T-helper 17 cell (primary cell): ENCODE data around the gene GPRASP3. TPM values are rescaled to one million over a fixed set of nuclear protein-coding genes. Genes with fewer than 3 reads are reported as not detected.

Source experiments
- total RNA-seq, 4 donors: library from RNA in 2 of 4; stranded (reverse) in 2 of 4; gene quantifications; one replicate each; pipeline ENCODE4 v1.2.3 and lab custom pipeline; 2022 to 2026

The GPRASP3 gene
- total RNA-seq, 2 donors from 2014 or later = 1.9 to 3.4 TPM

Other genes starting within 250 kb of the GPRASP3 start
- gene TCP11X2, start 248.9 kb upstream of the GPRASP3 start, total RNA-seq = under 1 TPM in 1 of 2 donors, not detected in 1; 0.40 TPM
- gene TMSB15A, start 204.0 kb upstream of the GPRASP3 start, total RNA-seq = not detected
- gene ARMCX5, start 121.2 kb upstream of the GPRASP3 start, total RNA-seq = 10 to 100 TPM in 1 of 2 donors, 1 to 10 TPM in 1; 9.3 to 12.6 TPM
- 10 to 100 TPM; 26.8 to 38.9 TPM for gene GPRASP1, start 69.3 kb upstream of the GPRASP3 start, total RNA-seq
- under 1 TPM; 0.78 to 0.82 TPM for gene GPRASP2, start 8.3 kb upstream of the GPRASP3 start, total RNA-seq
- gene RAB40AL, start 216.5 kb downstream of the GPRASP3 start, total RNA-seq = under 1 TPM in 1 of 2 donors, not detected in 1; 0.27 TPM